ENCODE measurements around the gene GALK1. TPM values are rescaled to one million over a fixed set of nuclear protein-coding genes. Genes with fewer than 3 reads are reported as not detected.

GALK1 gene
- total and polyA plus RNA-seq, 2 of the 13 experiments (the other 11 are each of a cell fraction or from before 2014, with no cell fraction given), result 59.9 to 93.6 TPM

DNA sequence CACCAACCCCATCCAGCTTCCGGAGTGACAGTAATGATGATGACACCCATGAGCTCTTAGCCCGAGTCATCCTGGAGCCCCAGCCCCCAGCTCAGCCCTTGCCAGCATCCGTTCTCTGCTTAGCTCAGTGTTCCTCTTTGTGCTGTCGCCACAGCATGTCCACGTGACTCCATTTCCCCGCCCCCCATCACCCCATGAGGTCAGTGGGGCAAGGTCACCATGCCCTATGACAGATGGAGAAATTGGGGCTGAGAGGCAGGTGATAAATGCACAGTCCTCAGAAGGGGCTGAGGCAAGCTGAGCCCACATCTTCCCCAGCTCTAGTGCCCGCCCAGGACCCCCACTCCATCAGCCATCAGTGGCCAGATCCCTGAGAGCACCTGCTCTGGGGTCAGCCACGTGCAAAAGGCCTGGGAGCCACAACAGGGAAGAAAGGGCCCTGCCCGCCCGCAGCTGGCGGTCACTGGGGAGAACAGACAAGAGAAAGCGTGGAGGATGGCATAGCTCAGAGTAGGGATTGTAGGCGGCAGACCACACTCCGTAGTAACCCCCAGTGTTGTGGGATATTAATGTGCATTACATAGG, 26.7 kb downstream of the GALK1 start (continued):
- TF ChIP-seq ZNF646 (CRISPR knock-in tag; IDR thresholded peaks at IDR 0.05) (no peak), SALL2 (CRISPR knock-in tag; IDR thresholded peaks at IDR 0.05) (no peak), GLI4 (CRISPR knock-in tag; IDR thresholded peaks at IDR 0.05; ENCODE audit: borderline replicate concordance) (no peak), CBX2 (IDR thresholded peaks at IDR 0.05; ENCODE audit: low read depth, low read length) (no peak), CBX2 (CRISPR knock-in tag; IDR thresholded peaks at IDR 0.05; ENCODE audit: low read depth) (no peak), ZSCAN31 (CRISPR knock-in tag; IDR thresholded peaks at IDR 0.05; ENCODE audit: low read depth) (no peak), RERE (CRISPR knock-in tag; IDR thresholded peaks at IDR 0.05; ENCODE audit: low read depth) (no peak), ZNF883 (CRISPR knock-in tag; IDR thresholded peaks at IDR 0.05; ENCODE audit: not compliant biosample characterization) (no peak), ZMYM3 (CRISPR knock-in tag; IDR thresholded peaks at IDR 0.05) (peak; percentile 51; the same call in 1 of the 2 replicates), ZNF430 (CRISPR knock-in tag; IDR thresholded peaks at IDR 0.05) (no peak), ZNF326 (CRISPR knock-in tag; IDR thresholded peaks at IDR 0.05; ENCODE audit: borderline replicate concordance) (no peak), HDAC6 (IDR thresholded peaks at IDR 0.05; ENCODE audit: low read depth, low read length) (no peak), SOX13 (IDR thresholded peaks at IDR 0.05) (no peak), SOX13 (CRISPR knock-in tag; conservative IDR thresholded peaks at IDR 0.05 in 1 of 2, IDR thresholded peaks at IDR 0.05 in 1 of 2) (peak in 1 of 2 experiments; percentile 50; a peak in 2 of 4 replicates), ZNF792 (CRISPR knock-in tag; IDR thresholded peaks at IDR 0.05) (no peak), GATA4 (IDR thresholded peaks at IDR 0.05; ENCODE audit: borderline replicate concordance, low read depth) (no peak), SNAPC2 (CRISPR knock-in tag; IDR thresholded peaks at IDR 0.05) (no peak), KLF16 (CRISPR knock-in tag; IDR thresholded peaks at IDR 0.05) (peak in 1 of 2 experiments; percentile 43; a peak in 1 of 4 replicates)
- TF ChIP-seq, protein P1, sequence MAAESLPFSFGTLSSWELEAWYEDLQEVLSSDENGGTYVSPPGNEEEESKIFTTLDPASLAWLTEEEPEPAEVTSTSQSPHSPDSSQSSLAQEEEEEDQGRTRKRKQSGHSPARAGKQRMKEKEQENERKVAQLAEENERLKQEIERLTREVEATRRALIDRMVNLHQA (CRISPR knock-in tag; IDR thresholded peaks at IDR 0.05), result no peak

Data from HepG2 (cell line).